Measurements from ENCODE around the gene KIF1B.
"Not testable (repeated sequence)": the region's sequence is repeated elsewhere in the genome, so short reads cannot be mapped to it uniquely, and the experiment has no call there.

KIF1B gene

DNA sequence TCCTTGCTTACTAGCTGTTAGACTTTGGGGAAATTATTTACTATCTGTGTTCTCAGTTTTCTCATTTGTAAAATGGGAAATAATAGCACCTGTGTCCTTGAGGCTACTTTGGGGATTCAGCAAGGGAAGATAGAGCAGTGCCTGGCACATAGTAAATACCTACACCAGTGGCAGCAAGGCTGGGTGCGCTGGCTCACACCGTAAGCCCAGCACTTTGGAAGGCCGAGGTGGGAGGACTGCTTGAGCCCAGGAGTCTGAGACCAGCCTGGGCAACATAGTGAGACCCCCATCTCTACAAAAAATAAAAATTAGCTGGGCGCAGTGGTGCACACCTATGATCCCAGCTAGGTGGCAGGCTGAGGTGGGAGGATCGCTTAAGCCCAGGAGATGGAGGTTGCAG is 211.3 kb downstream of the KIF1B start:
- Histone ChIP-seq H3K9ac (ENCODE audit: low read depth, low read length) (no peak overlapping the region), H3K27me3 (ENCODE audit: insufficient read depth, low read length, poor library complexity) (no peaks in the 10 kb centered on the region), H4K20me1 (ENCODE audit: insufficient read depth, low read length) (peaks cover 5% of the 10 kb centered on the region; the same call in 1 of the 2 replicates), H3K79me2 (ENCODE audit: insufficient read depth, low read length) (no peaks in the 10 kb centered on the region), H3K4me1 (ENCODE audit: insufficient read depth, low read length) (no peaks in the 10 kb centered on the region), H3K4me3 (ENCODE audit: low read depth in 1 of 2, low read length in 2 of 2) (no peak overlapping the region), H3K27ac (ENCODE audit: low read length) (no peak overlapping the region), H2AFZ (ENCODE audit: low read depth, low read length) (no peak overlapping the region), H3K9me3 (ENCODE audit: insufficient read depth, low read length, severe bottlenecking) (no peaks in the 10 kb centered on the region), H3K36me3 (ENCODE audit: insufficient read depth, low read length) (peaks cover 47% of the 10 kb centered on the region), H3K4me2 (ENCODE audit: insufficient read depth, low read length) (no peak overlapping the region)
- TF ChIP-seq CTCF (IDR thresholded peaks at IDR 0.05; ENCODE audit: borderline replicate concordance, extremely low read depth, low read length, poor library complexity, severe bottlenecking) (no peak), EZH2 (IDR thresholded peaks at IDR 0.05; ENCODE audit: borderline replicate concordance, low read depth, low read length, severe bottlenecking) (no peak)
- no peak for ATAC-seq (ENCODE audit: insufficient read depth, low read depth)
- DNase-seq: no peak

DNA sequence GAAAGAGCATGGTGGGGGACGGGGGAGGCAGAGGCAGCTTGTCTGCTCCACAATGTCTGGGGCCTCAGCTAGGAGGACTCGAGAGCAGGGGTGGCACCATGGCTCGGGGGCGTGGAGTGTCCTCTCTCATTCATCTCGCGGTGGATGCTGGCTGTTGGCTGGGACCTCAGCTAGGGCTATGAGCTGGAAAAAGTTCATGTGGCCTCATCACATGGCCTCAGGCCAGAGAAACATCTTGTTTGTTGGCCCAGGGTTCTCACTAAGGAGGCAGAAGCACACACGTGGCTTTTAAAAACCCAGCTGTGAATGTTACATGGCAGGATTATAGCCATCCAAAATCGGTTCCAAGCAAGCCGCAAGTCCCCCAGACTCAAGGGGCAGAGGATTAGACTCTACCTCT is 213.7 kb downstream of the KIF1B start:
- no peak overlapping the region for H3K9ac ChIP-seq (ENCODE audit: low read depth, low read length)
- no peak for TF ChIP-seq EZH2 (IDR thresholded peaks at IDR 0.05; ENCODE audit: borderline replicate concordance, low read depth, low read length, severe bottlenecking)
- TF ChIP-seq CTCF (IDR thresholded peaks at IDR 0.05; ENCODE audit: borderline replicate concordance, extremely low read depth, low read length, poor library complexity, severe bottlenecking): no peak
- no peak overlapping the region for H3K4me2 ChIP-seq (ENCODE audit: insufficient read depth, low read length)
- H3K4me1 ChIP-seq (ENCODE audit: insufficient read depth, low read length): peaks cover 12% of the 10 kb centered on the region
- H2AFZ ChIP-seq (ENCODE audit: low read depth, low read length): no peak overlapping the region
- no peaks in the 10 kb centered on the region for H3K79me2 ChIP-seq (ENCODE audit: insufficient read depth, low read length)
- no peak overlapping the region for H3K4me3 ChIP-seq (ENCODE audit: low read depth in 1 of 2, low read length in 2 of 2)
- DNase-seq: no peak
- H3K36me3 ChIP-seq (ENCODE audit: insufficient read depth, low read length): peaks cover 24% of the 10 kb centered on the region
- H4K20me1 ChIP-seq (ENCODE audit: insufficient read depth, low read length): no peaks in the 10 kb centered on the region
- H3K9me3 ChIP-seq (ENCODE audit: insufficient read depth, low read length, severe bottlenecking): no peaks in the 10 kb centered on the region
- no peak overlapping the region for H3K27ac ChIP-seq (ENCODE audit: low read length)
- H3K27me3 ChIP-seq (ENCODE audit: insufficient read depth, low read length, poor library complexity): no peaks in the 10 kb centered on the region
- no peak for ATAC-seq (ENCODE audit: insufficient read depth, low read depth)

DNA sequence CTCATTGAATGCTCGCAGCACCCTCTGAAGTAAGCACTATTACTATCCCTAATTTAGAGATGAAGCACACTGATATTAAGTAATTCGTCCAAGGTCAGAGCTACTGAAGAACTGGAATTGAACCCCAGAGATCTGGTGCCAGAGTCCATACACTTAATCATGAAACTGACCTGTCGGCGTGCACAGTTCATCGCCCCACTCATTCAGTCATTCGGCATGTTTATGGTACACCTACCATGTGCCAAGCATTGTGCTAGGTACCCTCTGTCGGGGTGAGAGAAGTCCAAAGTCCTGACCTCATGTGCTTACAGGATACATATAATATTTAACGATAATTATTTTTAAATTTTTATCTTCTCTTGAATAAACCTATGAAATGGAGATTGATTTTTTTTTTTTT is 214.3 kb downstream of the KIF1B start:
- Histone ChIP-seq H3K9ac (ENCODE audit: low read depth, low read length) (no peak overlapping the region), H2AFZ (ENCODE audit: low read depth, low read length) (no peak overlapping the region), H3K79me2 (ENCODE audit: insufficient read depth, low read length) (no peaks in the 10 kb centered on the region), H3K4me3 (ENCODE audit: low read depth in 1 of 2, low read length in 2 of 2) (no peak overlapping the region), H3K27ac (ENCODE audit: low read length) (no peak overlapping the region), H3K36me3 (ENCODE audit: insufficient read depth, low read length) (peaks cover 18% of the 10 kb centered on the region), H3K27me3 (ENCODE audit: insufficient read depth, low read length, poor library complexity) (no peaks in the 10 kb centered on the region), H4K20me1 (ENCODE audit: insufficient read depth, low read length) (no peaks in the 10 kb centered on the region), H3K9me3 (ENCODE audit: insufficient read depth, low read length, severe bottlenecking) (no peaks in the 10 kb centered on the region), H3K4me1 (ENCODE audit: insufficient read depth, low read length) (peaks cover 18% of the 10 kb centered on the region), H3K4me2 (ENCODE audit: insufficient read depth, low read length) (no peak overlapping the region)
- no peak for DNase-seq
- TF ChIP-seq EZH2 (IDR thresholded peaks at IDR 0.05; ENCODE audit: borderline replicate concordance, low read depth, low read length, severe bottlenecking) (no peak), CTCF (IDR thresholded peaks at IDR 0.05; ENCODE audit: borderline replicate concordance, extremely low read depth, low read length, poor library complexity, severe bottlenecking) (no peak)
- no peak for ATAC-seq (ENCODE audit: insufficient read depth, low read depth)

DNA sequence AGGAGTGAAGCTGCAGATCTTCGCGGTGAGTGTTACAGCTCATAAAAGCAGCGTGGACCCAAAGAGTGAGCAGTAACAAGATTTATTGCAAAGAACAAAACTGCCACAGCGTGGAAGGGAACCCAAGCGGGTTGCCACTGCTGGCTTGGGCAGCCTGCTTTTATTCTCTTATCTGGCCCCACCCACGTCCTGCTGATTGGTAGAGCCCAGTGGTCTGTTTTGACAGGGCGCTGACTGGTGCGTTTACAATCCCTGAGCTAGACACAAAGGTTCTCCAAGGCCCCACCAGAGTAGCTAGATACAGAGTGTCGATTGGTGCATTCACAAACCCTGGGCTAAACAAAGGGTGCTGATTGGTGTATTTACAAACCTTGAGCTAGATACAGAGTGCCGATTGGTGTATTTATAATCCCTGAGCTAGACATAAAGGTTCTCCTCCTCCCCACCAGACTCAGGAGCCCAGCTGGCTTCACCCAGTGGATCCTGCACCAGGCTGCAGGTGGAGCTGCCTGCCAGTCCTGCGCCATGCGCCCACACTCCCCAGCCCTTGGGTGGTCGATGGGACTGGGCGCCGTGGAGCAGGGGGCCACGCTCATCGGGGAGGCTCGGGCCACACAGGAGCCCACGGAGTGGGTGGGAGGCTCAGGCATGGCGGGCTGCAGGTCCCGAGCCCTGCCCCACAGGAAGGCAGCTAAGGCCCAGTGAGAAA is 215.6 kb downstream of the KIF1B start:
- not testable (repeated sequence) for H3K27me3 ChIP-seq (ENCODE audit: insufficient read depth, low read length, poor library complexity); H3K36me3 ChIP-seq (ENCODE audit: insufficient read depth, low read length); H4K20me1 ChIP-seq (ENCODE audit: insufficient read depth, low read length); H3K4me3 ChIP-seq (ENCODE audit: low read depth in 1 of 2, low read length in 2 of 2); H3K9me3 ChIP-seq (ENCODE audit: insufficient read depth, low read length, severe bottlenecking); H3K27ac ChIP-seq (ENCODE audit: low read length); H3K79me2 ChIP-seq (ENCODE audit: insufficient read depth, low read length); ATAC-seq (ENCODE audit: insufficient read depth, low read depth); H3K4me2 ChIP-seq (ENCODE audit: insufficient read depth, low read length); H3K9ac ChIP-seq (ENCODE audit: low read depth, low read length); DNase-seq; H2AFZ ChIP-seq (ENCODE audit: low read depth, low read length)
- peaks cover 23% of the 10 kb centered on the region for H3K4me1 ChIP-seq (ENCODE audit: insufficient read depth, low read length)

GRCh38 chr1:10426535-10426848 is 216.1 kb downstream of the KIF1B start:
- DNase-seq; H3K27me3 ChIP-seq (ENCODE audit: insufficient read depth, low read length, poor library complexity); H3K4me3 ChIP-seq (ENCODE audit: low read depth in 1 of 2, low read length in 2 of 2); H3K9ac ChIP-seq (ENCODE audit: low read depth, low read length); H3K4me2 ChIP-seq (ENCODE audit: insufficient read depth, low read length); H3K9me3 ChIP-seq (ENCODE audit: insufficient read depth, low read length, severe bottlenecking); H2AFZ ChIP-seq (ENCODE audit: low read depth, low read length); ATAC-seq (ENCODE audit: insufficient read depth, low read depth); H3K36me3 ChIP-seq (ENCODE audit: insufficient read depth, low read length); H4K20me1 ChIP-seq (ENCODE audit: insufficient read depth, low read length); H3K27ac ChIP-seq (ENCODE audit: low read length): not testable (repeated sequence)
- Histone ChIP-seq H3K4me1 (ENCODE audit: insufficient read depth, low read length) (peaks cover 28% of the 10 kb centered on the region), H3K79me2 (ENCODE audit: insufficient read depth, low read length) (peaks cover 13% of the 10 kb centered on the region)
